ENCODE results near the gene SPATA4. TPM values are rescaled to one million over a fixed set of nuclear protein-coding genes. Genes with fewer than 3 reads are reported as not detected.

SPATA4 gene
- total RNA-seq, 1 donor from 2014 or later, result 0.74 TPM

- no peaks in the 10 kb centered on the region for H3K36me3 Mint-ChIP-seq
- TF ChIP-seq CTCF (IDR thresholded peaks at IDR 0.05; ENCODE audit: unreplicated experiment), result no peak
- H3K27me3 Mint-ChIP-seq (ENCODE audit: low read depth), result no peaks in the 10 kb centered on the region
- H3K9me3 Mint-ChIP-seq, result no peaks in the 10 kb centered on the region
- H3K27ac Mint-ChIP-seq, result no peak overlapping the region
- no peak for DNase-seq (ENCODE audit: low spot score in 2 of 2, unreplicated experiment in 2 of 2)
- peaks cover 15% of the 10 kb centered on the region for H3K4me1 Mint-ChIP-seq
- no peak overlapping the region for H3K4me3 Mint-ChIP-seq
Measured at GRCh38 chr4:176236946-176237345, 41.6 kb upstream of the SPATA4 start.

GRCh38 chr4:176230836-176231235 is 35.5 kb upstream of the SPATA4 start:
- no peak overlapping the region for H3K4me3 Mint-ChIP-seq
- no peaks in the 10 kb centered on the region for H3K36me3 Mint-ChIP-seq
- H3K4me1 Mint-ChIP-seq, result no peaks in the 10 kb centered on the region
- no peak overlapping the region for H3K27ac Mint-ChIP-seq
- H3K27me3 Mint-ChIP-seq (ENCODE audit: low read depth), result no peaks in the 10 kb centered on the region
- H3K9me3 Mint-ChIP-seq, result no peaks in the 10 kb centered on the region
- DNase-seq (ENCODE audit: low spot score in 2 of 2, unreplicated experiment in 2 of 2), result no peak
- TF ChIP-seq CTCF (IDR thresholded peaks at IDR 0.05; ENCODE audit: unreplicated experiment), result no peak

GRCh38 chr4:176229645-176230044 is 34.3 kb upstream of the SPATA4 start:
- no peak for DNase-seq (ENCODE audit: low spot score in 2 of 2, unreplicated experiment in 2 of 2)
- H3K27ac Mint-ChIP-seq, result no peak overlapping the region

GRCh38 chr4:176226736-176227135 is 31.4 kb upstream of the SPATA4 start:
- Mint-ChIP-seq H3K4me3 (no peak overlapping the region), H3K36me3 (no peaks in the 10 kb centered on the region), H3K27ac (no peak overlapping the region), H3K4me1 (no peaks in the 10 kb centered on the region), H3K27me3 (ENCODE audit: low read depth) (no peaks in the 10 kb centered on the region), H3K9me3 (no peaks in the 10 kb centered on the region)
- no peak for DNase-seq (ENCODE audit: low spot score in 2 of 2, unreplicated experiment in 2 of 2)
- no peak for TF ChIP-seq CTCF (IDR thresholded peaks at IDR 0.05; ENCODE audit: unreplicated experiment)

More at GRCh38 chr4:176229645-176230044, 34.3 kb upstream of the SPATA4 start:
- Mint-ChIP-seq H3K9me3 (no peaks in the 10 kb centered on the region), H3K4me3 (no peak overlapping the region), H3K36me3 (no peaks in the 10 kb centered on the region), H3K27me3 (ENCODE audit: low read depth) (no peaks in the 10 kb centered on the region), H3K4me1 (no peaks in the 10 kb centered on the region)
- TF ChIP-seq CTCF (IDR thresholded peaks at IDR 0.05; ENCODE audit: unreplicated experiment), result no peak

GRCh38 chr4:176223561-176223960 is 28.2 kb upstream of the SPATA4 start:
- no peaks in the 10 kb centered on the region for H3K4me1 Mint-ChIP-seq
- H3K36me3 Mint-ChIP-seq, result no peaks in the 10 kb centered on the region
- no peak overlapping the region for H3K27ac Mint-ChIP-seq
- no peak overlapping the region for H3K4me3 Mint-ChIP-seq
- H3K9me3 Mint-ChIP-seq, result no peaks in the 10 kb centered on the region
- no peaks in the 10 kb centered on the region for H3K27me3 Mint-ChIP-seq (ENCODE audit: low read depth)
- DNase-seq (ENCODE audit: low spot score in 2 of 2, unreplicated experiment in 2 of 2), result no peak
- no peak for TF ChIP-seq CTCF (IDR thresholded peaks at IDR 0.05; ENCODE audit: unreplicated experiment)

- Mint-ChIP-seq H3K4me1 (no peaks in the 10 kb centered on the region), H3K27me3 (ENCODE audit: low read depth) (no peaks in the 10 kb centered on the region), H3K27ac (no peak overlapping the region), H3K36me3 (no peaks in the 10 kb centered on the region), H3K4me3 (no peak overlapping the region), H3K9me3 (no peaks in the 10 kb centered on the region)
- no peak for TF ChIP-seq CTCF (IDR thresholded peaks at IDR 0.05; ENCODE audit: unreplicated experiment)
- no peak for DNase-seq (ENCODE audit: low spot score in 2 of 2, unreplicated experiment in 2 of 2)
Measured at GRCh38 chr4:176222149-176222548, 26.8 kb upstream of the SPATA4 start.
